NCI-H146 treated with DMSO at 0.1 percent for 48 hours (cell line): Measurements from ENCODE around the gene ARL6IP4.

Source experiments
- DNase-seq: peaks from one replicate; lab custom pipeline; 2025; ENCODE audit not compliant: unreplicated experiment; lab: John Stamatoyannopoulos, UW

Gene ARL6IP4

DNA sequence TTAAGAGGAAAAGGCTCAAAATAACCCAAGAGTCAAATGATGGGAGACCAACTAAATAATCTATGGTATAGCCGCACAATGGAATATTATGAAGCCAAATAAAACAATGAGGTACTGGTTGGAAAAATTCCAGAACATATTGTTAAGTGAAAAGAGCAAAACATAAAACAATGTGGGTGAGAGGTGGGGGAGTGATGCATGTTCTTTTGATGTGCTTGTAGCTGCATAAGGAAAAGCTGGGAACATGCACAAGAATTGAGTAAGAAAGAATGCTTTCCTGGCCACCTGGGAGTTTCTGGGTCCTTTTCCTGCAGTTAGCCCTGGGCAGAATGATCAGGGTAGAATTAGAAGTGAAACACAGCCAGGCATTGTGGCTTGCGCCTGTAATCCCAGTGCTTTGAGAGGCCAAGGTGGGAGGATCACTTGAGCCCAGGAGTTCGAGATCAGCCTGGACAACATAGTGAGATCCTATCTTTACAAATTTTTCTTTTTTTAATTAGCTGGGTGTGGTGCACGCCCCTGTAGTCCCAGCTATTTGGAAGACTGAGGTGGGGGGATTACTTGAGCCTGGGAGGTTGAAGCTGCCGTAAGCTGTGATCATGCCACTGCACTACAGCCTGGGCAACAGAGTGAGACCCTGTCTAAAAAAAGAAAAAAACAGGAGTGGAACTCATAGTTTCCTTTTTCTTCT lies 22.1 kb upstream of the ARL6IP4 start:
- no peak for DNase-seq

DNA sequence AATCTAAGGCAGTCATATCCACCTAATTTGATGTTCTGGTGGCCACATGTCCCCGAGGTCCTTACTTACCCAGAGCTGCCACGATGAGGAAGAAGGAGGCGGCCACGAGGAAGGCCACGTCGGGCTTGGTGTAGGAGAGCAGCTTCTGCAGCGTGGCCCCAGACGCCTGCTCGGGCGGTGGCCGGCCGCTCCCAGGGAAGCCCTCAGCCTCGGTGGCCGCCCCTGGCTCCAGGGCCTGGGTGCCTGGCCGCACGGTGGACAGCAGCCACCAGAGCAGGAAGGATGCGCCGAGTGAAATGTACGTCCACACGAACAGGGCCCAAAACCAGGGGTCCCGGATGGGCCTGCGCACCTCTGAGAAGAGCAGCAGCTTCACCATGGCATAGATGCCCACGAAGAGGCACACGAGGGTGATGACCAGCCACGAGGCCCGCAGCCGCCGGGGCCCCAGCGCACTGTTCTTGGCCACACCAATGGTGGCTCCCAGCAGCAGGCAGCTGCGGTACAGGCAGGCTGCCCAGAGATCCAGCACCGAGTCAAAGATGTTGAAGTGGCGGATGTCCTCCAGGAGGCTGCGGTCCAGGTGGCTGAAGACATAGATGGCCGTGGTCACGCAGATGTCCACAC lies 20.8 kb upstream of the ARL6IP4 start:
- no peak for DNase-seq

DNA sequence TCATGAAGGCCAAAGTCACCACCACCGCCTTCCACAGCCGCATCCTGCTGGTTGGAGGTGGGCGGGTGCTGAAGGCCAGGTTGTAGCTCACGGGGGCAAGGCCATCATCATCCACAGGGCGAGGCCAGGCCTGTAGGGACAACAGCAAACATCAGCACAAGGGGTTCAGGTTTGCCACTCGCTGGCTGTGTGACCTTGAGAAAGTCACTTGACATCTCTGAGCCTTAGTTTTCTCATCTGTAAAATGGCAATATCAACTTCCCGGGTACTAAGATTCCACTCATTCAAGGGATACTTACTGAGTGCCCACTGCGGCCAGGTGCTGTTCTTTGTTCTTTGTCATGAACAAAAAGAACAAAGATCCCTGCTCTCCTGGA lies 20.3 kb upstream of the ARL6IP4 start:
- no peak for DNase-seq

DNA sequence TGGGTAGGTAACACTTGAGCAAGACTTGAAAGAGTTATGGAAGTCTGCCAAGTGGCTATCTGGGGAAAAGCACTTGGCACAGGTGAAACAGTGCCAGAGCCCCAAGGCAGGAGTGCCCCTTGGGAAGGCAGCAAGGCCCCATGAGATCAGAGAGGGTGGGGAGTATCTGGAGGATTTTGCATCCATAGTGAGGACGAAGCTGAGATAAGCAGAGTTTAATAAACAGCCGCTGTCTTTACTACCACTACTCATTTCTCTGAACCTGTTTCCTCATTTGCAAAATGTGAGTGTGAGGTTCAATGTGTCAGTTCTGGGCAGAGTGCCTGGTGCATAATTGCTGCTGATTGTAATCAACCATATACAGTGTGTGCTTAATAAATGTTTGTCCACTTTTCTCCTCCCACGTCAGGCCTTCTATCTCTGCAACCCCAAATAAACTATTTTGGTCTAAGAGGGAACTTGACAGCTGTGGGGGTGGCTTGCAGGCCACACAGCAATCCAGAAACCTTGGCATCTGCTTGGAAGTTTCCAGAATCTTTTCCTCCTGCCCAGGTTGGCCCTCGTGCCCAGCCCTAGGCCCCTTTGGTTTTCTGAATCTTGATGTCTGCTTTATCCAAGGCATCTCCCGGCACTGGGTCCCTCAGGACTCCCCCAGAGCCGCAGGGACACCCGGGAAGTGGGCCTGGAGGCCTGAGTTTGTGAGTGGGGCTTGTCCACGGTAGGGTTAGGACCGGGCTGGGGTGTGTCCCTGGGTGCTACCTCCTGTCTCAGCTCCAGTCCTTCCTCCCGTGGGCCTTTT lies 18.8 kb upstream of the ARL6IP4 start:
- DNase-seq = no peak

DNA sequence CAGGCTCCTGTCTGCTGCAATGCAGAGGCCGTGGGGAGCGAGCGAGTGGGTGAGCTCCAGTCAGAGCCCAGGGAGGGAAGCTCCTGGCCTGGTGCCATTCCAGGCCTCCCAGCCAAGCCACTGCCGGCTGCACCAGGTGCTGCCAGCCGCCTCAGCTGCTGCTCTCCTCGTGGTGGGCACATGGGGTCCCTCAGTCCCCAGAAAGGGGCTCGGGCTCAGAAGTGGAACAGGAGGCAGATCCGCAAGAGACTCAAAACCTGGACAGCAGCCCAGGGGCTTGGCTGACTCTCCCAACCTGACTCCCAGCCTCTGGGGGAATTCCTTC lies 16.6 kb upstream of the ARL6IP4 start:
- DNase-seq = no peak

DNA sequence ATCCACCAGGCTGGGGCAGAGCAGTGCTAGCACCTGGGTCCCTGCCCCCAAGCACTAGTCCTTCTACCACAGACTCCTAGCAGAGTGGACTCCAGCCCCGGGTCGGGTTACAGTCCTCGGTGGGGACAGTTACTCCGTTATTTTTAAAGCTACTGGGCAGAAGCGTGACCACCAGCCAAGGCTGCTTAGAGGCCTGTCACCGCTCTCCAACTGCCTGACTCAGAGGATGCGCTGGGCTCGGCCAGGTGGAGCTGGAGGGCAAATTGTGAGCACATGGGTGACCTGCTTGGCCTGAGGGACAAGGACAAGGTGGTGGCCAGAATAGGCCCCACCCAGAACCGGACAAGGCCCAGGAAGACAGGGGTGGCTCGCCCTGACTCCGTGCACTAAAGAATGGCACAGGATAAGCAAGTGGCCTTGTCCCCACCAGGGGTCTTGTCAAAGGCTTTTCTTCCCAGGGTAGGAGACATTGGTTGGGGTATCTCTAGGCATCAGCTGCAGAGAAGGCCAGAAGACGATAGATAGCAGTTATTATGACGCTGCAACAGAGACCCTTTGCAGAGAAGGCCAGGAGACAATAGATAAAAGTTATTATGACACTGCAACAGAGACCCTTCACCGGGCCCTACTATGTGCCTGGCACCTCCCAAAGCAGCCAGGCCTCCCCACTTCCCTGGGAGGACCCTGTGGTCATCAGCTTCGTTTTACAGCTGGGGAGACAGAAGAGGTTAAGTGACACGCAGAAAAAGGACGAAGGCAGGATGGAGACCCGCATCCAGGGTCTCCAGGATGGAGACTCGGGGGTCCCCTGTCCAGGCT lies 15.8 kb upstream of the ARL6IP4 start:
- DNase-seq = no peak

DNA sequence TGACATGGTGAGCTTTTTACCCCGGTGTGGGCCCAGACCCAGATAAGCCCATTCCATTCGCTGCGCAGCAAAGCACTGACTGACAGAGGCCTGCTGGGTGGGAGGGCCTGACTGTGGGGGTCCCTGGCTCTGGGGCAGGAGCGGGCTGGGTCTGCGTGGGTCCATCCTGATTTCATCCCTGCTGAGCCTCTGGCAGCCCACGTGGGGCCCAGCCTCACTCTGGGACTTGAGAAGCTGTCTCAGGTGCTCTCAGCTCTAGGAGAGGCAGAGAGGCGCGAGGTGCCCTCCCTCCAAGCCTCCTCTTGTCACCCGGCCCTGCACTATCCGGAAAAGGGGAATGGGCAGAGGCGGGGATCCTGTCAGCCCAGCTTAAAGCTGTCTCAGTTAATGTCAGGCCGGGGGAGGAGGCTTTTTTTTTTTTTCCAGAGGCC lies 15.1 kb upstream of the ARL6IP4 start:
- no peak for DNase-seq

DNA sequence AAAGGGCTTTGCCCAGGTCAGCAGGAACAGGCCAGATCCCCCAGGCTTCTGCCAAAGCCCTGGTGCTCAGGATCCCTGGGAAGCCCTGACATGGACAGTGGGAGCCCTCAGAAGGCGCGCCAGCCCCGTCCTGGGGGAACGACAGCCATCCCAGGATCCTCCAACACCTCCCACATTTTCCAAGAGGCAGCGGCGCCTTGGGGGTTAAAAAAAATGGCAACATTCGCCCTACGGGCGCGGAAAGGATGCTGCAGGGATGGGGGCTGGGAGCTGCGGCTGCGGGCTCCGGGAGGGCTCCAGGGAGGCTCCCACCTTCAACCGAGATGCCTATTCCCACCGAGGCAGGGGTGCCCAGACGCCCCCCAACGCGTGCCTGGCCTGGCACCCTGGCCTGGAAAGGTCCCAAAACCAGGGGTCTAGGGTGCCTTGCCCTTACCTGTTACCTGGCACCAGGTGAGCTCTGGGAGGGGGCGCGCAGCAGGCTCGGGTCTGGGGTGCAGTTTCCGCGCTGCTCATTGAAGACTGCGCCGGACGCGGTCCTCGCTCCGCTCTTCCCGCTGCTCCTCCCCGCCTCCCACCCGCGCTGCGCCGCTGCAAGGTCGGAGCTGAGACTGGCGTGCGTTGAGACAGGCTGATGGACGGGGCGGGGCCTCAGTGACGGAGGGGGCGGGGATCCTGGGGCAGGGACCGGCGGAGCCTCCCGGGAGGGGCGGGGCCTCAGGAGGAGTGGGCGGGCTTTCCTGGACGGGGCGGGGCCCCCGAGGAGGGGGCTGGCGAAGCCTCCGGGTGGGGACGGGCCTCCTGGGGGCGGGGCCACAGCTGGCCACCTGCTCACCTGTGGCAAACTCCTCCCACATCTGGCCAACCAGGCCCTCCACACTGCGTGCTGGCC lies 14.4 kb upstream of the ARL6IP4 start, which contains the start of gene ABCB9:
TSS of gene ABCB9 (minus strand) at position 613 of the 892 bp plus-strand sequence. CDS start 6,228 bp downstream, outside the sequence.
- peak; percentile 85 for DNase-seq

DNA sequence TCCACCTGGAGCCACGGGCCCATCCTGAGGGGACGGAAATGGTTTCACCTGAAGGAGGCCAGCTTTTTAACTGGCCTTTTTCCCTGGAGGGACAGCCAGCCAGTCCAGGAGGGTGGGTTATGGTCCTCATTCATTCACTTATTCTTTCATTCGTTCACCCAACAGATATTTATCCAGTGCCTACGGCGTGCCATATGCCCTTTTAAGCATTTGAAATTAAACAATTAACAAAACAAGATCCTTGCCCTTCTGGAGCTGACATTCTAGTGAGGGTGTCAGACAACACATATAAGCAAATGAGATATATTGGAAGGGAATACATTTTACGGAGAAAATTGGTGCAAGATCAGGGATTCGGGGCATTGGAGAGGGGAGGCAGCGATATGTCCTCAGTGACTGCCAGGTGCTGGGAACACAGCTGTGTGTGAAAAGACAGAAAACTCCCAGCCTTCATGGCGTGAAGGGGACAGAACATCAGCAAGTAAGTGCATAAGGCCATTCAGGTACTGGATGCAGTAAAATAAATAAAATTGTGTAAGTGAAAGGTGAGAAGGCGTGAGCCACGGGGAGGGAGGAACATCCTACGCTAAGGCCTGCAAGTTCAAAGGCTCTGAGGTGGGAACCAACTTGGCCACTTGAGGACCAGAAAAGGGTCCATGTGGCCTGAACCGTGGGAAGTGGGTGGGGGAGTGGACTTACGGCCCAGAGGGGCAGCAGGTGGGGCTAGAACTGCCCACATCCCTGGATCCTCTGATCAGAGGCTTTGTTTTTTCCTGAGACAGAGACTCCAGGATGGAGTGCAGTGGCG lies 13.5 kb upstream of the ARL6IP4 start:
- DNase-seq = no peak

DNA sequence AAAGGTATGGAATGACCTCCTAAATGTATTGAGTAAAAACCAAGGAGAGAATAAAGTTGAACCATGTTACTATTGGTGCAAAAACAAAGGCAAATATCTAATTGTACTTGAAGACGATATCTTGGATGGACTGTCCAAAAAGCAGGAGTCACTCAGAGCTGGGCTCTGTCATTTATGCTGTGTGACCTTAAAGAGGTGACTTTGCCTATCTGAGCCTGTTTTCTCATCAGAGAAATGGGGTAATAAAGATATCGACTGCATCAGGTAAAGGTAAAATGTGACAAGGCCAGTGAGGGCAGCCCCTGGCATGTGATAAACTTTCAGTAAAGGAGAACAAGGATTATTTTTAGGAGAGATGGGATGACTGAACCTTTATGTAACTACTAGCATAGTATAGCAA lies 12.4 kb upstream of the ARL6IP4 start:
- no peak for DNase-seq

DNA sequence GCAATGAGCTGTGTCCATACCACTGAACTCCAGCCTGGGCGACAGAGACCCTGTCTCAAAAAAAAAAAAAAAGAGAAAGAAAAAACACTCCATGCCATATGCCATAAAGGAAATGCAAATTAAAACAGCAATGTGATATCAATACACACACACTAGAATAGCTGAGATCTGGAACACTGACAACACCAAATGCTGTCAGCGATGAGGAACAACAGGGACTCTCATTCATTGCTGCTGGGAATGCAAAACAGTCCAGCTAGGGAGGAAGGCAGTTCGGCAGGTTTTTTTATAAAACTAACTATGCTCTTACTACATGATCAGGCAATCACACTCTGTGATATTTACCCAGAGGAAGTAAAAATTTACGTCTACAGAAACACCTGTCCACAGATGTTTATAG lies 10.8 kb upstream of the ARL6IP4 start:
- DNase-seq = no peak

DNA sequence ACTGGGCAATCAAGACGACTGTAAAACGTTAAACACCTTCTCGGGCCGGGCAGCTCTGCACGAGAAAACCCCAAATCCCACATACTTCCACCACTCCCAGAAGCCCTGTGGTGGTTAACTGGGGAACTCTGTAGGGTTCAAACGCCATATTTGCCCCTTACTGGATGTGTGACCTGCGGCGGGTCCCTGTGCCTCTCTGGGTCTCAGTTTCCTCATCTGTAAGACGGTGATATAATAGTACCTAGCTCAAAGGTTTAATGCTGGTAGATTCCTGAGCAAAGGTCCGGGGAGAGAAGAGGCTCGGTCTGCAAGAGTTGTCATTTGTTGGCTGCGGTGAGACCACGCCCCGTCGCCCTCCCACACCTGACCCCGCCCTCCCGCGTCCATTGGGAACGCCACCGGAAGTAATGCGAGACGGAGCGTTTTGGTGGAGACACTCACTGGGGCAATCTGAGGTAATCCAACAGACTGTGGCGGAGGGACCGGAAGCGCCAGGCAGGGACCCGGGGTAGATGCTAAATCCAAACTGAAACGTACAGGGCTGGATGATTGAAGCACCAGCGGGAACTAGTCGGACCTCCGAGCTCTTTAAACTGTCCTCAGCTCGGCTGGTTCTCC lies 6.1 kb upstream of the ARL6IP4 start:
- DNase-seq = peak; percentile 94

DNA sequence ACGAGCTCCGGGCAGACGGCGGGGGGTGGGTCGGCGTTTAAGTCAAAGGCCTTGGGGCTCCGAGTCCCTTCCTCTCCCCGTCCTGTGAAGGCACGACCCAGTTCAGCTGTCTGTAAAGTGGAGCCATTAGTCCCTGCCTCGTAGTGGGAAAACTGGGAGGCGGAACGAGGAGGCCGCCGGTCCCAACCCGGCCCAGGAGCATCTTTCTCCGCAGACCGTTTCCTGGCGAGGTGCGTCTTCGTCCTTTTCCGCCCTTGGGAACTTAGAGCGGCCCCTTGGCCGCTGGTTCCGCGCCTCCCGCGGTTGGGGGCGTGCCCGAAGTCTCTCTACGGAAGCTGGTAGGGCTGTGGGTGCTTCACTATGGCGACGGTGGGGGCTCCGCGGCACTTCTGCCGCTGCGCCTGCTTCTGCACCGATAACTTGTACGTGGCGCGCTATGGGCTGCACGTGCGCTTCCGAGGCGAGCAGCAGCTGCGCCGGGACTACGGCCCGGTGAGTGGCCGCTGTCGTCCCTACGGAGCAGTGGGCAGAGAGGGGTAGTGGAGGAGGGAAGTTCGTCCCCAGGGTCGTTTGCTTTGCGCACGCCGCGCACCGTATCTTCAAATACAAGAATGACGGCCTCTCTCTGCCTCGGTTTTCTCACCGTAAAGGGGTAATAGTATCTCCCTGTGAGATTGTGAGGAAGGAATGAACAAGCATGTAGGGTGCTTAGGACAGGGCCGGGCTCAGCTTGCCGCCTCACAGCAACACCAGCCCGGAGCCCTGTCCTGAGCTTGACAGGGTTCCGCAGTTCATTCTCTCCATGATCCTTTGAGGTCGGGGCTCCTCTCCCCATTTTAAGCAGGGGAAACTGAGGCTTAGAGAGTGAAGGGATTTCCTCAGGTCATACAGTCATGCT lies 5.3 kb upstream of the ARL6IP4 start, which contains the start of gene OGFOD2:
TSS of gene OGFOD2 (plus strand) at position 353 of the 898 bp plus-strand sequence. CDS start at position 361, 8 bp downstream.
- DNase-seq = peak; percentile 85

DNA sequence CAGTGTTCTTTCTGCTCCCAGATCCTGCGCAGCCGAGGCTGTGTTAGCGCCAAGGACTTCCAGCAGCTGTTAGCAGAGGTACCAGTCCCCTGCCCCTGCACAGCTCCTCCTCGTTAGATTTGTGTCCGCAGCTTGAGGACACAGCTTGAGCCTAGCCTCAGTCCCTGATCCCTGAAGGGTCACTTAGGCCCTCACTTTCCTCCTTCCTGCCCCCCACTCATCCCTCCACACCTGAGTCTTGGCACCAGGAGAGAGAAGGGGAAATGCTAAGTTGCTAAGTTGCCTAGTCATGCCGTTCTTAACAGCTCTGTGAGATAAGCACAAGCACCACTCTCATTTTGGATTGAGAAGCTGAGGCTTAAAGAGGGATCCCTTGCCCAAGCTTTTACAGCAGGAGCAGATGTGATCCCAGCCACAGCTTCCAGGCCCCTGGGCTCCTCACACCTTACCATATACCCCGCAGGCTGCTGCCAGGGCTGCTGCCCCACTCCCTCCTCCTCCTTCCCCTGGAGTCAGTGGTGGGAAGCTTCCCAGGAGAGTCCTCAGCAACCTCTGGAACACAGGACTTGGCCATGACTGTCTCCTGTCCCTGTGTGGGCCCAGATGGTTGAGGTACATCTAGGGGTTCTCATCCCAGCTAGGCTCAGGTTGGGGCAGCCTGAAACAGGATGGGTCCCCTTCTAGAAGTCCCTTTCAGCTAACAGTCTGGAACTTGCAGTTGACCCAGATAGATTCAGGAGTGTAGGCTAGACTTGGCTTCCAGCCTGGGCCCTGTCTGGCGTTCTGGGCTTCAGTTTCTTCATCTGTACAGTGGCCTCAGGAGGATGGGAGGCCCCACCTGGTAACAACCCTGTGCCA lies 4.5 kb upstream of the ARL6IP4 start:
- no peak for DNase-seq

DNA sequence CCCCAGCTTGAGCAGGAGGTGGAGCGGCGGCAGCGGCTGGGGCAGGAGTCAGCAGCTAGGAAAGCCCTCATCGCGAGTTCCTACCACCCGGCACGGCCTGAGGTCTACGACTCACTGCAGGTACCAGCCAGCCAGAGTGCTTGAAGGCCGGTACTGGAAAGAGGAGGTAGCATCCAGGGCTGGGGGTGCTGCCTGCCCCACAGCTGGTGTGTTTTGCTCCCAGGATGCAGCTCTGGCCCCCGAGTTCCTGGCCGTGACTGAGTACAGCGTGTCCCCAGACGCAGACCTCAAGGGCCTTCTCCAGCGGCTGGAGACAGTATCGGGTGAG lies 3.9 kb upstream of the ARL6IP4 start:
- no peak for DNase-seq

DNA sequence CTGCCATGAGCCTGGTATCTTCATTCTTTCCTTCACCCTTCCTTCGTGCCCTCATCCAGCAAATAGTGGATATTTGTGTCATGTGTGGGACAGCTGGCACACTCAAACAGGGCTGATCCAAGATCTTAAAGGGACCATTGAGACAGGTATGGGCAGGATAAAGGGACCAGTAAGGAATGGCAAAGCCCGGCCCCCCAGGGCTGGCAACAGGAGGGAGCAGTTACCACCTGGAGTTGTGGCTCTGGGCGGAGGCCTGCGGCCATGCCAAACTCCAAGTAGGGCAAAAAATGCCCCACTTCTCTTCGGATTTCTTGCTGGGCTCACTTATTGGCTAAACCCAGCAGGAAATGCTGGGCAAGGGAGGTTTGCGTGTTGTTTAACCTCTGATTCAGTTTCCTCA lies 3.3 kb upstream of the ARL6IP4 start:
- DNase-seq = no peak
